GM12801 (cell line): ENCODE results near the gene UMAD1.

Experiments used
- CTCF ChIP-seq: IDR thresholded peaks from one replicate; pipeline ENCODE4 v1.5.1; 2011; ENCODE audit warnings: control low read depth; ENCODE audit not compliant: insufficient read length; ENCODE audit errors: extremely low read depth

UMAD1 gene

GRCh38 chr7:7920481-7920880 is 279.9 kb downstream of the UMAD1 start:
- no peak for TF ChIP-seq CTCF

GRCh38 chr7:7921830-7922229 is 281.3 kb downstream of the UMAD1 start:
- TF ChIP-seq CTCF, result no peak

GRCh38 chr7:7922684-7923385 is 282.3 kb downstream of the UMAD1 start:
- no peak for TF ChIP-seq CTCF

GRCh38 chr7:7923818-7924217 is 283.3 kb downstream of the UMAD1 start:
- TF ChIP-seq CTCF, result no peak

- TF ChIP-seq CTCF, result no peak
These were observed 283.8 kb downstream of the UMAD1 start for GRCh38 chr7:7924303-7924702.
